HG02938 (cell line): ENCODE results near the gene OR8D2.
A peak's percentile ranks its signal among the peaks of the same experiment; 100 is the strongest.

Experiments
- ATAC-seq: cut with Tn5 transposase; IDR thresholded peaks from one replicate; pipeline ENCODE4 v1.9.1; 2021; ENCODE audit warnings: mild to moderate bottlenecking, moderate library complexity; ENCODE audit not compliant: unreplicated experiment

The OR8D2 gene

GRCh38 chr11:124320097-124320496 is at the start of gene OR8D2:
Gene OR8D2, minus strand, starts transcription at chr11:124320197. Its CDS starts 0 bp downstream, at chr11:124320197.
- no peak for ATAC-seq

- no peak for ATAC-seq
Measured at GRCh38 chr11:124359566-124359965, 39.6 kb upstream of the OR8D2 start.

- ATAC-seq: no peak
Measured at GRCh38 chr11:124346311-124346955, 26.4 kb upstream of the OR8D2 start.

- ATAC-seq: no peak
Measured at GRCh38 chr11:124344346-124344745, 24.3 kb upstream of the OR8D2 start.

GRCh38 chr11:124340142-124340447 is 20.1 kb upstream of the OR8D2 start:
- ATAC-seq: no peak

GRCh38 chr11:124339396-124340141 is 19.6 kb upstream of the OR8D2 start:
- ATAC-seq: no peak

GRCh38 chr11:124331873-124332272 is 11.9 kb upstream of the OR8D2 start:
- ATAC-seq: no peak

GRCh38 chr11:124329787-124330478 is 9.9 kb upstream of the OR8D2 start:
- ATAC-seq: peak; percentile 99

- ATAC-seq: no peak
Measured at GRCh38 chr11:124327775-124328174, 7.8 kb upstream of the OR8D2 start.

- ATAC-seq: no peak
Measured at GRCh38 chr11:124322356-124322755, 2.4 kb upstream of the OR8D2 start.

- ATAC-seq: no peak
Measured at GRCh38 chr11:124315052-124315451, 4.9 kb downstream of the OR8D2 start.

- no peak for ATAC-seq
Measured at GRCh38 chr11:124313849-124314248, 6.1 kb downstream of the OR8D2 start, which contains the start of gene OR8D1. Gene OR8D1, minus strand, starts transcription at chr11:124313949. Its CDS starts 3,183 bp downstream, at chr11:124310766.

GRCh38 chr11:124313131-124313530 is 6.9 kb downstream of the OR8D2 start:
- ATAC-seq: no peak

GRCh38 chr11:124311670-124312069 is 8.3 kb downstream of the OR8D2 start:
- ATAC-seq: no peak

- no peak for ATAC-seq
Measured at GRCh38 chr11:124311269-124311668, 8.7 kb downstream of the OR8D2 start.

GRCh38 chr11:124310721-124311120 is 9.3 kb downstream of the OR8D2 start:
- no peak for ATAC-seq

GRCh38 chr11:124307093-124307492 is 12.9 kb downstream of the OR8D2 start:
- ATAC-seq: no peak

- ATAC-seq: no peak
Measured at GRCh38 chr11:124302347-124303125, 17.5 kb downstream of the OR8D2 start.

GRCh38 chr11:124301548-124301947 is 18.4 kb downstream of the OR8D2 start:
- no peak for ATAC-seq

- no peak for ATAC-seq
Measured at GRCh38 chr11:124297921-124298320, 22.1 kb downstream of the OR8D2 start.

- ATAC-seq: no peak
Measured at GRCh38 chr11:124296016-124296415, 24.0 kb downstream of the OR8D2 start.
